Stimulated activated CD4-positive, alpha-beta T cell treated with anti-CD3 and anti-CD28 coated beads, Interleukin-15, amount 100 ng/mL, for 1 hour (primary cell): ENCODE results near the gene CERK.

Experiments used
- DNase-seq, 2 donors: peaks; one replicate each; pipeline ENCODE4 v3.0.0-alpha.2; 2020; ENCODE audit warnings: low read depth in 1 of 2, low spot score in 1 of 2

Gene CERK

DNA sequence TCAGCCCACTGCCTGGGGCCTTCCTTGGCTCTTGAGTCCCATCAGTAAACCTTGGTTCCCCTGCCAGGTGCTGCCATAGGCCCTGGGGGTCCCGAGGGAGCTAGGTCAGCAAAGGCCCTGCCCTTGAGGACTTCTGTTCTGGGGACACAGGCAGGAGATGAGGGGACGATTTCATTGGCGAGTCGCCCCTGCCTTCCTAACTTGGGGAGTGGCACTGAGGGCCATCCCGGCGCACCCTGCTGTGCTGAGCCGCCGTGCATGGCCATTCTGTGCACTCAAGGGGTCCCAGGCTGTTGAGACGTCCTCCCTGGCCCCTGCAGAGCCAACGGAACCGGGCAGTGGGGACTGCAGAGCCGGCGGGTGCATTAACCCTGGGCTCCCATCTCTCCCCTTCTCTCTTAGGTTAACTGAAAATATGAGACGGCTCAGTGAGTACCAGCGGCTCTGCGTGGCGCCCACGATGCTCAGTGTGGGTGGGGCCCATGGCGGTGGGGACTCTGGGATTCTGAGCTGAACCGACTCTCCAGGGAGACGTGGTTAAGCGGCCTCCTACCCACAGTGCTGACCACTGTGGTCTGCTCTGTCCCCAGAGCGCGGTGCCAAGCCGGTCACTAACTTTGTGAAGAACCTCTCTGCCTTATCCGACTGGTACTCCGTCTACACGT lies 74.5 kb downstream of the CERK start:
- DNase-seq, result no peak

DNA sequence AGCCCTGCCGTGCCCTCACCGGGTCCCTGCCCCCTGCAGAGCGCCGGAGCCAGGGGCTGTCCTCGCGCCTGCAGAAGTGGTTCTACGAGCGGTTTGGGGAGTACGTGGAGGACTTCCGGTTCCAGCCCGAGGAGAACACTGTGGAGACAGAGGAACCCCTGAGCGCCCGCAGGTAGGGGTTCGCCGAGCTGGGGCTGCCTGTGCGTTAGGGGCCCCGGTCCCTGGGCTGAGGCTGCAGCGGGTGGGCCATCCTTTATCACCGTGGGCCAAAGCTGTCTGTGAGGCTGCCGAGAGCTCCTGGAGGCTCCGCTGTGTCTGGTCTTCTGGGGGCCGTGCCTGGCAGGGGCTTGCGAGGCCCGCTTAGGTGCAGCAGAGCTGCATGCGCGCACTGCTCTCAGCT lies 75.1 kb downstream of the CERK start:
- no peak for DNase-seq

DNA sequence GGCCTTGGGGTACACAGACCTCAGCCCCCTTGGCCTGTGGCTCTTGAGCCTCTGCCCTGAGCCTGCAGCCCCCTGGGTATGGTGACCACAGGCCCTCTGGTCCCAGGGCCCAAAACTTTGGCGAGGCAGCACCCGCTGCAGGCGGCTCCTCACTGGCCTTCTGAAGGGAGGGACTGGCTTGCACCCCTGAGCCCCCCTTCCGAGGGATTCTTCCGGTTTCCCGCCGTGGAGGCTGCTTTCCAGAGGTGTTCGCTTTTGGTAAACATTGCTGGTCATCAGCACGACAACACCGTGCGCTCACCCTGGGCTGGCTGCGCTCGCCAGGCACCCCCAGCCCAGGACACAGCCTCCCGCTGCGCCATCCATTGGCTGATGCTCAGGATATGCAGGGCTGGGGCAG lies 75.8 kb downstream of the CERK start:
- no peak for DNase-seq

DNA sequence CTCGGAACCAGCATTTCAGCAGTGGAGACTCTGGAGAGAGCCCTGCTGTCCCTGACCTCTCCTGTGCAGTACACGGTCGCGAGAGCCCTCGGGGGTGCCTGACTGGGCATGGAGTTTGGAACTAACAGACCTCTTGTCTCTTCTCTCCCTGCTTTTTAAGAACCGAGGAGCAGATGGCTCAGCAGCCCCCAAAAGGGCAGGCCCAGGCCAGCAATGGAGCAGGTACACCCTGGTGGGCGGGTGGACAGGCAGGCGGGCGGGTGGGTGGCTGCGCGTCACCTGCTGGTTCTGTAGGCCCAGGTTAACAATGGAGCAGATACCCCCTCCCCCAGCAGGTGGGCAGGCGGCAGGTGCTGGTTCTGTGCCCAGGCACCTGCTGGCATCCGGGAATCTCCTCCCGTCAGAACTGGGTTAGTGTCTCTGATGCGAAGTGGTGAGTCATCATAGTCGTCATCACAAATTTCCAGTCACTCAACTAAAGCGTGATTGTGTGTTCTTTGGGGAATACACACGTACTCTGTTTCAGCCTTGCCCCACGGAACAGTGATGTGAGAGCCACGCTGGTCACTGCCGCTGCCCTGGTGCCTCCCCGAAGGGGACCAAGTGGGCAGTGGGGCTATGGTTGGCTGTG lies 76.7 kb downstream of the CERK start:
- peak; percentile 21 to 43 for DNase-seq

DNA sequence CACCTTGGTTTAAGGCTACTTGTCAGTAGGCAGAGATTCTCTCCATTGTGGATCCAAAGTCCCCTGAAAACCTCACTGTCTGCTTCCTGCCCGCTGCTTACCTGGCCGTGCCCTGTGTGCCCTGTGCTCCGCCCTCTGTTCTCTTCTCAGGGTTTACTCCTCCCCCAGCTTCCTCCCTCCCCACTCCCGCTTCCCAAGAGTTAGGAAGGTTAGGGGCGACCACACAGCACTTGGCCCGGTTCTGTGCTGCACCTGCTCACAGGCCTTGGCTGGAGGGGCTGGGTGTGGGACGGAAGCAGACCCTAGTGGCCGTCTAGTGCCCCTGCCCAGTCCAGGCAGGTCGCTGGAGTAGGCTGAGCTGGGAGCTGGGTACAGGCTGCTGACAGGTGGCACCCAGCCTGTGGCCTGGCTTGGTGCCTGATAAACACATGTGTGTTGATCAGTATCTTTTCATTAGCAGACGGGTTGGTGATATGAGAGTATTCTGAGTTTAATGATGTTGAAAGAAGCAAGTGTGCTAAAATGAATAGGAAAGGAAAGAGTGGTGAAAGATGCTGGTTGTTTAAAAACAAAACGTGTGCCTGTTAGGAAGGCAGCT lies 77.3 kb downstream of the CERK start:
- no peak for DNase-seq

DNA sequence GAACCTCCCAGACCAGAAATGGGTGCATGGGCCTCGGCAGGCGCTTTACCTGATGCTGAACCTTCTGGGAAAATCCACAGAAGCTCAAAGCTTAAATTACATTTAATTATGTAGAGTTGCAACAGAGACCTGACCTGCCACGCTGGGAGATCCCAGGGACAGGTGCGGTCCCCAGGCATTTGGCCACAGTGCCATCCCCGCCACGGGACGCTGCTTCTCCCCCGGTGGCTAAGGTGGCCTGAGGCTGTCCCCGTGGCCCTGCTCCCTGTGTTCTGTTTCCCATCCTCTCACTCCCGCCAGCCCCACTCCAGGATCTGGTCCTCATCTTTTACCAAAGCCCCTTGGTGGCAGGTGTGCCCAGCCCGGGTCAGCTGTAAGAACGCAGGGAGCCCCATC lies 78.3 kb downstream of the CERK start:
- DNase-seq, result no peak

DNA sequence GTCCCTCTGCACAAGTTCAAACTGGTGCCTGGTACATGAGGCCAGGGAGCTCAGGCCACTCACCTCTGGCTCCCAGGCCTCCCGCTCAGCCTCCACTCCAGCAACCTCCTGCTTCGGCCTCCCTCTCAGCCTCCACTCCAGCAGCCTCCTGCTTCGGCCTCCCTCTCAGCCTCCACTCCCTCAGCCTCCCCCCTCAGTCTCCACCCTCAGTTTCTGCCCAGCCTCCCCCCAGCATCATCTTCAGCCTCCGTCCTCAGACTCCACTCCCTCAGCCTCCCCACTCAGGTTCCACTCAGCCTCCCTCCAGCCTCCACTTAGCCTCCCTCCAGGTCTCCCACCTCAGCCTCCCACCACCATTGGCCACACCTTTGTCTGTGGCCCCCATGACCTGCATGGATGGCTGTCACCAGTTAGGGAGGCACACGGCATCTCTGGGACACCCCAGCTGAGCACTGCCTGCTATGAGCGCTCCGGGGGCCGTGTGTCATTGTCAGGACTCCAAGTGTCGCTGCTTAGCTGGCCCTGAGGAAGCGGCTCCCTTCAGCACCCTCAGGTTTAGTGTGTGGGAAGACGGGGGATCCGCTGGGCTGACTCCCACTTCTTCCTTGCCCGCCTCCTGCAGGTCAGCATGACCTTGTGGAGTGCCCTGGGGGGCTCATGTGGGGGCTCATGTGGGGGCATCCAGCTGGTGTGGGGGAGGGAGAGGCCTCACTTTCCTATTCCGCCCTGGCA lies 78.8 kb downstream of the CERK start:
- no peak for DNase-seq

DNA sequence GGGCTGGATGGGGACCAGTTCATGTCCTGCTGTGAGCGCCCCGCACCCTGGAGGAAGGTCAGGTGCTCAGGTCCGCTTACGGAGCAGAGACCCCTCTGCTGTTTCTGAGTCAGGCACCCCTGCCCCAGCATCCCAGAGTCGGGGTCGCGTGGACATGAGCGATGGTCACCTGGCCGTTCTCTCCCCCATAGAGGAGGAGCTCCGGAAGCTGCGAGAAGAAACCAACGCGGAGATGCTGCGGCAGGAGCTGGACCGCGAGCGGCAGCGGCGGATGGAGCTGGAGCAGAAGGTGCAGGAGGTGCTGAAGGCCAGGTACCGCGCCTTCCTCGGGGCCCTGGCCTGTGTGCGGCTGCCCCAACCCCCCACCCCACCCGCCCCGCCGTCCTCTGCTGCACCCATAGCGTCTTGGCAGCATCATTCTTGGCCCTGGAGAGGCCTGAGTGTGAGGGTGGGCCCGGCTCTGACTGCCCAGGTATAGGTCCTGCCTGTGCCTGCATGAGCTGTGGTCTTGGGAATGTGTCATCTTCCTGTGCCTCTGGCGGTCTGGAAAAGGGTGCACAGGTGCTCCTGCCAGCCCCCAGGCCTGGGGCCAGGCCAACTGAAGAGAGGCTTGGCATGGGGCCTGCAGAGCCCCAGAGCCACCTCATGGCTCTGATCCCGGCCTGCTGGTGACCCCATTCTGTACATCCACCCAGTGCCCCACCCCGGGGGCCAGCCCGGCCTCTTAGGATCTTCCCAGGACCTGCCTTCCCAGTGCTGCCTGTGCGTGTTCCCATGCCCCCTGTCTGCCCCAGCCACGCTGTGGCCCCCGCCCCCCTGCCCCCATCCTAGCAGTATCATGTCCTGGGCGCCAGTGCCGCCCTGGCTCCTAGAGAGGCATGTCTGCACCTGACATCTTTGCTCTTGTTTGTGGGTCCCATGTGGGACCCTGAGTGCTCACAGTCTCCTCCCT lies 79.8 kb downstream of the CERK start:
- no peak for DNase-seq

DNA sequence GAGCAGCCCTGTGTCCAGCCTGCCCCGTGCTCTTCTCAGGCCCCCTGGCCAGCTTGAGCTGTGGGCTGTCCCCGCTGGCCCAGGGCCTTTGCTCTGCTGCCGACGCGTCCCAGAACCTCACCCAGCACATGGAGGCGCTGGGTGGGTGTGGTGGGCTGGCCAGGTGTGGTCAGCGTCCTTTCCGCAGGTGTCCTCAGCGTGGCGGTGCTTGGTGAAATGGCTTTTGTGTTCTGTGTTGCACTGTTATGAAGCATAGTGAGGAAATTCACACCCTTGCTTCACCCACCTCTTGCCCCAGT lies 80.4 kb downstream of the CERK start:
- DNase-seq, result no peak

DNA sequence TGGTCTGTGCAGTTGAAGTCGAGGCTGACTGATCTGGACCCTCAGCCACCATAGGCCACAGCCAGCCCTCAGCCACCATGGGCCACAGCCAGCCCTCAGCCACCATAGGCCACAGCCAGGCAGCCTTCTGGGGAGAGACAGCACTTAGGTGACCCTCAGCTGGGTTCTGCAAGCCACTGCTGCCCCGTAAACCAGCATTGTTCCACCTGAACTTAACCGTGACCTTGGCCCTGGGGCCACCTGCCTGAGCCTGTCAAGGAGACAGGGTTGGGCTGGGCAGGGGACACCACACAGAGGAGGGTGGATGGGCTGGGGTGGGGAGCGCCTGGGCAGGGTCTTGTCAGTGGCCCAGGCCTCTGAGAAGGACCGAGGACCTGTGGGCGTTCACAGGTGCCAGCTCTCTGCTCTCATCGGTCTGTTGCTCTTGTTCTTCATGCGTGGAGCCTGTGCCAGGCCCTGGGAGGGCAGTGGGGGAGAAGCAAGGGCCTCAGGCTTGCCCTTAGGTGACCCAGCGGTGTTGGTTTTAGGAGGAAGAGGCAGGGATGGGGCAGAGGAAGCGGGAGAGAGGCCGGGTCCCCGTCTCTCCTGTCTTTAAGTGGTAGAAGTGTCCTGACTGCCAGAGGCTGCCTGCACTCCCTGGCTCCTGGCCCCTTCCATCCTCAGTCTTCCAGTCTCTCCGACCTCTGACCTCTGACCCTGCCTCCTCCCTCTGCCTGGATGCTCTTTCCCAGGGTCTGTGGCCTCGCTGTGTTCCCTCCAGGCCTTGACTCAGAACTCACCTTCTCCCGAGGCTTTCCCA lies 81.0 kb downstream of the CERK start:
- no peak for DNase-seq

DNA sequence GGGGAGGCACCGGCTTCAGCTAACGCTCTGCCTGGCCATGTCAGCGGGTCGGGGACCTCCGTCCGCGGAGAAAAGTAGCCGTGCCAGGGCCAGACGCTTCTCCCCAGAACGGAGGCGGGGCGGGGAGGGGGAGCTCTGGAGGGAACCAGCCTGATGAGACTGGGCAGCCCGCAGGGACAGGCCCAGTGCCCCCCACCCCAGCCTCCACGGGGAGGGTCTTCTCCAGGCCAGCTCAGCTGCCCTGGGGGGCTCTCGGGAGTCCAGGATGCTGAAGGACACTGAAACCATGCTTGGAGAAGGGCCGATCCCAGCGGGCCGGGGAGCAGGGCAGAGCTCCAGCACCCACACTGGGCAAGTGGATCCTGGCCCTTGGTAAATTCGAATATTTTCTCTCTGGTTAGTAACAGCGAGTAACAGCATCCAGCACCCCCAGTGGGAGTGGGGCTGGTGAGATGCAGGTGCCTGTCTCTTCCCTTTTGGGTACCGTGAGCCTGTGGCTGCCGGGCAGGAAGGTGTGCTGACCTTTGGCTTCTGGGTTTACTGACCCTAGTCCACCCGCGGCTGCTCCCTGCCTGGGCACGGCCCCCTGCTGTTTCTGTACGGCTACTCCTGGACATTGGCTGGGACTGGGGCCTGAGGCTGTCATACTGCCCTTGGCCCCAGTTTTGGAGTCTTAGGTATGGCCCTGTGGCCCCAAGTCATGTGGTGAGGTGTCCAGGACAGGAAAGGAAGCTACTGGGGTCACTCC lies 82.0 kb downstream of the CERK start:
- DNase-seq, result no peak

DNA sequence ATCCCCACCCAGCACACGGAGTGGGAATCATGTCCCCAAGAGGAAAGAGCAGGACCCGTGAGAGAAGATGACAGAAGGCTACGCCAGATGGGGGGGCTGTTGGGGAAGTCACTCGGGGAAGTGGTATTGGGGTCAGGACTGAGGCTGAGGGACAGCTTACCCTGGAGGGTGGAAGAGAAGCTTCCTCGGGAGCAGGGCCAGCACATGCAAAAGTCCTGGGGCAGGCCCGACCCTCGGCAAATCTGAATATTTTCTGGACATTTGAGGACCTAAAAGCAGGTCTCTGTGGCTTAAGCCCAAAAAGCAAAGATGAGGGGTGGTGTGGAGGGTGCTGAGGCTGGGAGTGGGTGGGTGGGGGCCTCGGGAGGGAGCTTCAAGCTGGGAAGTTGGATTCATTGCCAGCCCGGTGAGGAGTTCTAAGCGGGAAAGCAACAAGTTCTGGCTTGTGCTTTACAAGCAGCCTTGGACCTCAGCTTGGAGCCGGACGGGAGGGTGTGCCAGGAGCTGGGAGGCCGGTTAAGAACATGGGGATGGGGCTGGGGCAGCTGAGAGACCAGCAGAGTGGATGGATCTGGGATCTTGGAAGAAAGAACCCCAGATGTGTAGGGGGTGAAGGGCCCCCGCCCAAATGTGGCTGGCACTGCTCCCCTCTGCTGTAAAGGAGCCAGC lies 83.0 kb downstream of the CERK start:
- DNase-seq, result no peak

DNA sequence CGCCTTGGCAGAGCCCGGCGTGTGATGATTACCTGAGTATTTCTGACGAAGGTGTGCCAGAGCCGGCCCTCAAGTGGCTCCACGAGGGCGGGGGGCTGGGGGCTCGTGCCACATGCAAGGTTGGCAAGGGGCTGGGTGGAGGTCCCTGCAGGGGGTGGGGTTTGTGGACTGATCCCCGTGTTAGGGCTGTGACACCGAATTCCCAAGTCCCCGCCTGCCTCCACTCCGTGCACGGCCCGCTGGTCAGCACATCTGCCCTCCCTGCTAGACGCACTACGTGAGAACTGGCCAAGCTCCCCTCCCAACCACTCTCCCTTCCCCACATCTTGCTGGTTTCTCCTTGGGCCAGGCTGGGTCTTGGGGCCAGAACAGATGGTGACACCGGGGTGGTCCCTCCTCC lies 83.6 kb downstream of the CERK start:
- DNase-seq, result no peak

DNA sequence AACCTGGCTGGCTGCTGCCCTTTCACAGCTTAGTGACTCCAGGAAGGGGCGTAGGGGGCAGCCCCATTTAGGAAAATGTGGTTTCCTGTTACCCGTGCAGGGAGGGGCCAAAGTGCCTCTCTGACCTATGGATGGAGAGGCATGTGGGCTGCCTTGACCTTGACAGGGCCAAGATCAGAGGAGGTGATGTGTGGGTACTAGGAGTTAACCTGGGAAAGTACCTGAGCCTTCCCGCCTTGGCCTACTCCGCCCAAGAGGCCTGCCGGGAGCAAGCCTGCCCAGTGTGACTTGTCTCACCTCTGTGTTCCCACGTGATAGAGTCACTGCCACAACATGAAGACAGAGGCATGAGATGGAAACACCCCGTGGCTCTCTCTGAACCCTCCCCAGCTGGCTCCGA lies 84.5 kb downstream of the CERK start:
- DNase-seq, result no peak

DNA sequence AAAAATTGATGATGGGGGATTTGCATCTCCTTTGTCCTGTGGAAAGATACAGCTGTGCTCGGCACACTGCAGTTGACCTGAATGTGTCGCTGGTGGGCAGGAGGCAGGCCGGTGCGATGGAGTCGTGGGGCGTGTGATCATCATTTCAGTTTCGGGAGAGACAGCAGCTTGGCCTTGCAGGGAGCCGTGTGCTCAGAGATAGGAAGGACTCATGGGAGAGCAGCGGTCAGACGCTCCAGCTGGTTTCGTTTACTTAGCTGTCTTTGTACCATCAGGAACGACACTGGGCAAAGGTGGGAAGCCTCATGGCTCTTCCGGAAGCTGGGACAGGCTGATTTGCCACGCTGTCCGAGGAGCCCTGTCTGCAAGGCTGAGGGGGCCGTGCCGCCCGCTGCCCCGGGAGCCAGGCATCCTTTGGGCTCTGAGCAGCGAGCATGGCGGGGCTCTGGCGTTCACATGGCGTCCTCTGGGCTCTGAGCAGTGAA lies 85.2 kb downstream of the CERK start:
- DNase-seq, result no peak

DNA sequence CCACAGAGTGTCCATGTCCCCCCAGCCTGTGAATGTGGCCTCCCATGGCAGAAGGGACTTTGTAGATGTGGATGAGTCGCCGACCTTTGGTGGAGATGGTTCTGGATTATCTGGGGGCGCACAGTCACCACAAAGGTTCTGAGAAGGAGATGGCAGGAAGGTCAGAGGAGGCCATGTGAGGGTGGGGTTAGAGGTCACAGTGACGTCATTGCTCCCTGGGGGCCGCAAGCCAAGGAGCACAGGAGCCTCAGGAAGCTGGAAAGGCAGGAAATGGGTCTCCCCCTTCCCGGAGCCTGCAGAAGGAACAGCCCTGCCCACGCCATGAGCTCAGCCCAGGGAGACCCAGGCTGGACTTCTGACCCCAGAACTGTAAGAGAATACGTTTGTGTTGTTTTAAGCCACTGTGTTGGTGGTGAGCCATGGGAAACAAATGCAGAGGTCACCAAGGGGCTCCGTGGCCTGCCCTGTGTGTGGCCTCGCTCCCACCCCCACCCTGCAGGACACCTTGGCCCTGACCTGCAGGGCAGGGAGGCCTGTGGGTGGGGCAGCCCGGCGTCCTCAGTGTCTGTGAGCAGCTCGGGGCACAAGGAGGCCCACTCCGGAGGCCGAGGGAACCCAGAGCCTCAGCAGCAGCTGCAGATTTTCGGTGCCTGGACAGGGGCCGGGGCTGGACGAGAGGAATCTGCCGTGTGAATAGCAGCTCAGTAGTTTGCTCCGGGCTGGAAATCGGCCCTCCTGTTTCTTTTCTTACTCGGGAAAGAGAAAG lies 85.8 kb downstream of the CERK start:
- DNase-seq, result no peak

DNA sequence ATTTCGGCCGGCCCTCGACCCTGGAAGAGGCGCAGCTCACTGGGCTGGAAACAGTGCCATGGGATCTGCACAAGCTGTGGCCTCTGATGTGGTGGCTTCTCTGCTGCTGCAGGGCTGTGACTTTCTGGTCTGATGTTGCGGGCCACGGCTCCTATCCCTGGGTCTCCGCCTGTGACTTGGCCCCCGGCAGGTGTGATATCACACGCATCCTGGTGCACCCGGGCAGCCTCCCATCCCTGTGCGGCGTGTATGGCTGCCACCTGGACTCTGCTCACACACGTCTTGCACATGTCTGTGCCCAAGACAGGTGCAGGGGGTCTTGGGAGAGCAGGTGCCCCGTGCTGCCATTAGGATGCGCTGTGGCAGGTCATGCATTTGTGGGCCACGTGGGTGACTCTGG lies 86.7 kb downstream of the CERK start:
- DNase-seq, result no peak

DNA sequence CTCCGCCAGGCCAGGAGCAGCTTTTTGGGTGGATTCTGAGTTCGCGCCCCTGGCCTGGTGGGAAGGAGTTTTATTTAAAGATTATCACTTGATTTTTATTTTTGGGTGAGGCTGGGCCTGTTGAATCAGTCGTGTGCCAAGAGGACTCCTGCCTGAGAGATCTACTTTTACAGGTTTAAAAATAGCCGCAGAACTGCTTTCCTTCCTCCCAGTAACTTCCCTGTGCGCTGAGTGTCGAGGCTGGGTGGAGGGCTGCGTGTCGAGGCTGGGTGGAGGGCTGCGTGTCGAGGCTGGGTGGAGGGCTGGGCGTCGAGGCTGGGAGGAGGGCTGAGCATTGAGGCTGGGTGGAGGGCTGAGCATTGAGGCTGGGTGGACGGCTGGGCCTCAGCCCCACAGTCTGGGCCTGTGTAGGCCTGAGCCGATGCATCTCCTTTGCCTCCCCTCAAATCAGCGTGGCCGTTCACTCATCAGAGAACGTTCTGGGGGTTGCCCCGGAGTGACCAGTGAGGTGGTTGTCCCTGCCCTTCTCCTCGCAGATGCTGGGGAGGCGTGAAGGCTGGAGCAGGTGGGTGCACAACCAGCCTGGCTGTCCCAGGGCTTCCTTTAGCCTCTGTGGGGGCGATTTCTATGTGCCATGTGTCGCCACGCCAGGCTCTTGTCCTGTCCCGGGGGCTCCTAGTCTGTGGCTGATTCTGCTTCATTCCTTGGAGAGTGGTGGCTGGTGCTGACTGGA lies 87.8 kb downstream of the CERK start:
- DNase-seq, result no peak
